GM19239 (cell line): ENCODE measurements around the gene MLF2.

Experiments
- DNase-seq: peaks from one replicate; pipeline ENCODE4 v3.0.0; 2011; ENCODE audit warnings: low spot score; ENCODE audit not compliant: insufficient read length
- FAIRE-seq: peaks from 2 replicates; lab custom pipeline; 2011; peaks lifted over from hg19 to GRCh38; lab: Jason Lieb, UNC

MLF2 gene

GRCh38 chr12:6699989-6700645, 52.8 kb downstream of the MLF2 start:
- FAIRE-seq (no peak), DNase-seq (no peak)

GRCh38 chr12:6699259-6699988, 53.5 kb downstream of the MLF2 start:
- DNase-seq (no peak), FAIRE-seq (no peak)

GRCh38 chr12:6698352-6699046, 54.4 kb downstream of the MLF2 start:
- no peak for DNase-seq
- FAIRE-seq = no peak
